Measurements from ENCODE around the gene CDKN2C.
A peak's percentile ranks its signal among the peaks of the same experiment; 100 is the strongest.
"Not testable (repeated sequence)": the region's sequence is repeated elsewhere in the genome, so short reads cannot be mapped to it uniquely, and the experiment has no call there.

The CDKN2C gene

GRCh38 chr1:50985094-50985493, 15.0 kb downstream of the CDKN2C start:
- no peaks in the 10 kb centered on the region for H3K27me3 Mint-ChIP-seq
- H3K27ac Mint-ChIP-seq, result no peak overlapping the region
- H3K9me3 Mint-ChIP-seq, result no peaks in the 10 kb centered on the region
- no peak overlapping the region for H3K4me3 Mint-ChIP-seq
- H3K4me1 Mint-ChIP-seq, result no peaks in the 10 kb centered on the region
- DNase-seq (no peak), ATAC-seq (no peak)

GRCh38 chr1:50986653-50987052, 16.6 kb downstream of the CDKN2C start:
- no peaks in the 10 kb centered on the region for H3K9me3 Mint-ChIP-seq
- DNase-seq, result no peak
- H3K4me1 Mint-ChIP-seq, result no peaks in the 10 kb centered on the region
- H3K27me3 Mint-ChIP-seq, result no peaks in the 10 kb centered on the region
- H3K4me3 Mint-ChIP-seq, result no peak overlapping the region
- ATAC-seq, result no peak
- H3K27ac Mint-ChIP-seq, result no peak overlapping the region

- no peak for ATAC-seq
- Mint-ChIP-seq H3K27ac (no peak overlapping the region), H3K9me3 (no peaks in the 10 kb centered on the region), H3K27me3 (no peaks in the 10 kb centered on the region), H3K4me1 (no peaks in the 10 kb centered on the region), H3K4me3 (no peak overlapping the region)
- no peak for DNase-seq
Observed at GRCh38 chr1:50989694-50990093, 19.6 kb downstream of the CDKN2C start.

- H3K9me3 Mint-ChIP-seq, result no peaks in the 10 kb centered on the region
- H3K27me3 Mint-ChIP-seq, result no peaks in the 10 kb centered on the region
- H3K4me1 Mint-ChIP-seq, result no peaks in the 10 kb centered on the region
- no peak overlapping the region for H3K4me3 Mint-ChIP-seq
- H3K27ac Mint-ChIP-seq, result no peak overlapping the region
- no peak for ATAC-seq
- DNase-seq, result no peak
Observed at GRCh38 chr1:50992532-50993318, 22.7 kb downstream of the CDKN2C start.

- DNase-seq (no peak), ATAC-seq (no peak)
- no peaks in the 10 kb centered on the region for H3K4me1 Mint-ChIP-seq
- H3K27me3 Mint-ChIP-seq, result no peaks in the 10 kb centered on the region
- H3K27ac Mint-ChIP-seq, result no peak overlapping the region
- no peak overlapping the region for H3K4me3 Mint-ChIP-seq
- H3K9me3 Mint-ChIP-seq, result no peaks in the 10 kb centered on the region
Observed at GRCh38 chr1:50993645-50994044, 23.6 kb downstream of the CDKN2C start.

GRCh38 chr1:50994997-50995396, 25.0 kb downstream of the CDKN2C start:
- ATAC-seq, result no peak
- Mint-ChIP-seq H3K27ac (no peak overlapping the region), H3K27me3 (no peaks in the 10 kb centered on the region), H3K4me3 (no peak overlapping the region), H3K4me1 (no peaks in the 10 kb centered on the region), H3K9me3 (no peaks in the 10 kb centered on the region)
- DNase-seq, result no peak

- Mint-ChIP-seq H3K27me3 (no peaks in the 10 kb centered on the region), H3K4me1 (no peaks in the 10 kb centered on the region), H3K27ac (no peak overlapping the region), H3K9me3 (no peaks in the 10 kb centered on the region), H3K4me3 (no peak overlapping the region)
- no peak for DNase-seq
- no peak for ATAC-seq
Observed at GRCh38 chr1:50995651-50996050, 25.6 kb downstream of the CDKN2C start.

GRCh38 chr1:50996083-50996482, 26.0 kb downstream of the CDKN2C start:
- H3K9me3 Mint-ChIP-seq, result no peaks in the 10 kb centered on the region
- no peaks in the 10 kb centered on the region for H3K4me1 Mint-ChIP-seq
- no peak overlapping the region for H3K4me3 Mint-ChIP-seq
- ATAC-seq, result no peak
- no peaks in the 10 kb centered on the region for H3K27me3 Mint-ChIP-seq
- no peak overlapping the region for H3K27ac Mint-ChIP-seq
- no peak for DNase-seq

- H3K9me3 Mint-ChIP-seq, ATAC-seq, H3K27me3 Mint-ChIP-seq, H3K27ac Mint-ChIP-seq, H3K4me1 Mint-ChIP-seq, H3K4me3 Mint-ChIP-seq, DNase-seq: not testable (repeated sequence)
Observed at GRCh38 chr1:50999375-50999774, 29.3 kb downstream of the CDKN2C start.

- Mint-ChIP-seq H3K4me3 (no peak overlapping the region), H3K27ac (no peak overlapping the region), H3K9me3 (no peaks in the 10 kb centered on the region), H3K4me1 (no peaks in the 10 kb centered on the region), H3K27me3 (no peaks in the 10 kb centered on the region)
- no peak for DNase-seq
- no peak for ATAC-seq
Observed at GRCh38 chr1:51000160-51000559, 30.1 kb downstream of the CDKN2C start.

- Mint-ChIP-seq H3K4me3 (no peak overlapping the region), H3K4me1 (no peaks in the 10 kb centered on the region), H3K27ac (no peak overlapping the region), H3K27me3 (no peaks in the 10 kb centered on the region), H3K9me3 (no peaks in the 10 kb centered on the region)
- no peak for DNase-seq
- ATAC-seq, result no peak
Observed at GRCh38 chr1:51000651-51001050, 30.6 kb downstream of the CDKN2C start.

GRCh38 chr1:51002516-51002915, 32.5 kb downstream of the CDKN2C start:
- ATAC-seq, result no peak
- no peak overlapping the region for H3K4me3 Mint-ChIP-seq
- no peak for DNase-seq
- H3K27me3 Mint-ChIP-seq, result no peaks in the 10 kb centered on the region
- no peak overlapping the region for H3K27ac Mint-ChIP-seq
- H3K4me1 Mint-ChIP-seq, result no peaks in the 10 kb centered on the region
- peaks cover 0 to 6% of the 10 kb centered on the region in 2 donors for H3K9me3 Mint-ChIP-seq

- not testable (repeated sequence) for H3K4me3 Mint-ChIP-seq, H3K4me1 Mint-ChIP-seq, ATAC-seq, DNase-seq, H3K27me3 Mint-ChIP-seq, H3K27ac Mint-ChIP-seq
- peaks cover 4 to 13% of the 10 kb centered on the region in 2 donors for H3K9me3 Mint-ChIP-seq
Observed at GRCh38 chr1:51005549-51005948, 35.5 kb downstream of the CDKN2C start.

- no peak for DNase-seq
- no peaks in the 10 kb centered on the region for H3K4me1 Mint-ChIP-seq
- ATAC-seq, result no peak
- H3K27ac Mint-ChIP-seq, result no peak overlapping the region
- peaks cover 1% of the 10 kb centered on the region for H3K27me3 Mint-ChIP-seq
- no peak overlapping the region for H3K4me3 Mint-ChIP-seq
- H3K9me3 Mint-ChIP-seq, result peaks cover 4 to 13% of the 10 kb centered on the region in 2 donors
Observed at GRCh38 chr1:51009381-51009780, 39.3 kb downstream of the CDKN2C start.

GRCh38 chr1:51014878-51015277, 44.8 kb downstream of the CDKN2C start:
- Mint-ChIP-seq H3K4me1 (no peaks in the 10 kb centered on the region), H3K4me3 (no peak overlapping the region), H3K9me3 (no peaks in the 10 kb centered on the region), H3K27me3 (peaks cover 8% of the 10 kb centered on the region), H3K27ac (peak overlapping the region in 1 of 2 donors; percentile 29)
- no peak for ATAC-seq
- no peak for DNase-seq

GRCh38 chr1:51019811-51020210, 49.8 kb downstream of the CDKN2C start:
- ATAC-seq, result no peak
- Mint-ChIP-seq H3K27me3 (peaks cover 15% of the 10 kb centered on the region), H3K27ac (no peak overlapping the region), H3K4me1 (no peaks in the 10 kb centered on the region), H3K4me3 (no peak overlapping the region), H3K9me3 (no peaks in the 10 kb centered on the region)
- DNase-seq, result no peak
